ENCODE results near the gene EXOC4.

Gene EXOC4

GRCh38 chr7:133477791-133478190 lies 224.9 kb downstream of the EXOC4 start:
- peaks cover 36% of the 10 kb centered on the region for H3K36me3 Mint-ChIP-seq (ENCODE audit: low read depth)

GRCh38 chr7:133478591-133479135 lies 225.8 kb downstream of the EXOC4 start:
- Mint-ChIP-seq H3K27ac (no peak overlapping the region), H3K4me1 (ENCODE audit: low read depth) (peaks cover 32% of the 10 kb centered on the region), H3K27me3 (no peaks in the 10 kb centered on the region), H3K4me3 (no peak overlapping the region), H3K36me3 (ENCODE audit: low read depth) (peaks cover 34% of the 10 kb centered on the region), H3K9me3 (peaks cover 2% of the 10 kb centered on the region)
- no peak for DNase-seq

More at GRCh38 chr7:133477791-133478190, 224.9 kb downstream of the EXOC4 start:
- Mint-ChIP-seq H3K27ac (no peak overlapping the region), H3K27me3 (no peaks in the 10 kb centered on the region), H3K9me3 (peaks cover 4% of the 10 kb centered on the region), H3K4me1 (ENCODE audit: low read depth) (peaks cover 25% of the 10 kb centered on the region), H3K4me3 (no peak overlapping the region)
- no peak for DNase-seq

GRCh38 chr7:133479456-133480065 lies 226.7 kb downstream of the EXOC4 start:
- Mint-ChIP-seq H3K27me3 (no peaks in the 10 kb centered on the region), H3K27ac (no peak overlapping the region), H3K36me3 (ENCODE audit: low read depth) (peaks cover 40% of the 10 kb centered on the region), H3K4me1 (ENCODE audit: low read depth) (peaks cover 40% of the 10 kb centered on the region), H3K4me3 (no peak overlapping the region), H3K9me3 (no peaks in the 10 kb centered on the region)
- DNase-seq = no peak

GRCh38 chr7:133480868-133481267 lies 228.0 kb downstream of the EXOC4 start:
- Mint-ChIP-seq H3K27me3 (no peaks in the 10 kb centered on the region), H3K36me3 (ENCODE audit: low read depth) (peaks cover 41% of the 10 kb centered on the region), H3K4me1 (ENCODE audit: low read depth) (peaks cover 43% of the 10 kb centered on the region), H3K9me3 (no peaks in the 10 kb centered on the region), H3K27ac (no peak overlapping the region), H3K4me3 (no peak overlapping the region)
- no peak for DNase-seq

GRCh38 chr7:133481676-133482075 lies 228.8 kb downstream of the EXOC4 start:
- Mint-ChIP-seq H3K27me3 (no peaks in the 10 kb centered on the region), H3K36me3 (ENCODE audit: low read depth) (peaks cover 37% of the 10 kb centered on the region), H3K9me3 (no peaks in the 10 kb centered on the region), H3K27ac (peak overlapping the region; percentile 31), H3K4me3 (no peak overlapping the region), H3K4me1 (ENCODE audit: low read depth) (peaks cover 43% of the 10 kb centered on the region)
- no peak for DNase-seq

- Mint-ChIP-seq H3K4me1 (ENCODE audit: low read depth) (peaks cover 43% of the 10 kb centered on the region), H3K27ac (peak overlapping the region; percentile 0), H3K4me3 (no peak overlapping the region)
Observed at GRCh38 chr7:133482599-133482998, 229.7 kb downstream of the EXOC4 start.

GRCh38 chr7:133484086-133484485 lies 231.2 kb downstream of the EXOC4 start:
- H3K27me3 Mint-ChIP-seq = no peaks in the 10 kb centered on the region
- peak overlapping the region; percentile 79 for H3K27ac Mint-ChIP-seq
- peaks cover 37% of the 10 kb centered on the region for H3K36me3 Mint-ChIP-seq (ENCODE audit: low read depth)
- peak overlapping the region; percentile 53 for H3K4me3 Mint-ChIP-seq
- H3K9me3 Mint-ChIP-seq = no peaks in the 10 kb centered on the region
- peaks cover 40% of the 10 kb centered on the region for H3K4me1 Mint-ChIP-seq (ENCODE audit: low read depth)
- DNase-seq = no peak

More at GRCh38 chr7:133482599-133482998, 229.7 kb downstream of the EXOC4 start:
- H3K36me3 Mint-ChIP-seq (ENCODE audit: low read depth) = peaks cover 33% of the 10 kb centered on the region
- H3K27me3 Mint-ChIP-seq = no peaks in the 10 kb centered on the region
- no peak for DNase-seq
- H3K9me3 Mint-ChIP-seq = no peaks in the 10 kb centered on the region

- DNase-seq = no peak
- peak overlapping the region; percentile 23 for H3K27ac Mint-ChIP-seq
- no peak overlapping the region for H3K4me3 Mint-ChIP-seq
- H3K36me3 Mint-ChIP-seq (ENCODE audit: low read depth) = peaks cover 38% of the 10 kb centered on the region
- no peaks in the 10 kb centered on the region for H3K27me3 Mint-ChIP-seq
- H3K9me3 Mint-ChIP-seq = no peaks in the 10 kb centered on the region
- H3K4me1 Mint-ChIP-seq (ENCODE audit: low read depth) = peaks cover 29% of the 10 kb centered on the region
Observed at GRCh38 chr7:133489906-133490305, 237.0 kb downstream of the EXOC4 start.

- Mint-ChIP-seq H3K27ac (peak overlapping the region; percentile 76), H3K9me3 (no peaks in the 10 kb centered on the region), H3K4me3 (no peak overlapping the region)
Observed at GRCh38 chr7:133491201-133491691, 238.4 kb downstream of the EXOC4 start.

GRCh38 chr7:133491846-133492652 lies 239.2 kb downstream of the EXOC4 start:
- H3K4me1 Mint-ChIP-seq (ENCODE audit: low read depth) = peaks cover 27% of the 10 kb centered on the region
- H3K9me3 Mint-ChIP-seq = no peaks in the 10 kb centered on the region
- H3K4me3 Mint-ChIP-seq = no peak overlapping the region
- peaks cover 42% of the 10 kb centered on the region for H3K36me3 Mint-ChIP-seq (ENCODE audit: low read depth)
- H3K27ac Mint-ChIP-seq = peak overlapping the region; percentile 76
- no peak for DNase-seq
- no peaks in the 10 kb centered on the region for H3K27me3 Mint-ChIP-seq

More at GRCh38 chr7:133491201-133491691, 238.4 kb downstream of the EXOC4 start:
- H3K4me1 Mint-ChIP-seq (ENCODE audit: low read depth) = peaks cover 27% of the 10 kb centered on the region
- no peaks in the 10 kb centered on the region for H3K27me3 Mint-ChIP-seq
- H3K36me3 Mint-ChIP-seq (ENCODE audit: low read depth) = peaks cover 36% of the 10 kb centered on the region
- no peak for DNase-seq

GRCh38 chr7:133497061-133497460 lies 244.2 kb downstream of the EXOC4 start:
- Mint-ChIP-seq H3K4me1 (ENCODE audit: low read depth) (peaks cover 7% of the 10 kb centered on the region), H3K27me3 (no peaks in the 10 kb centered on the region), H3K27ac (no peak overlapping the region), H3K36me3 (ENCODE audit: low read depth) (peaks cover 35% of the 10 kb centered on the region), H3K4me3 (no peak overlapping the region), H3K9me3 (no peaks in the 10 kb centered on the region)
- no peak for DNase-seq

GRCh38 chr7:133501771-133502170 lies 248.9 kb downstream of the EXOC4 start:
- Mint-ChIP-seq H3K27me3 (no peaks in the 10 kb centered on the region), H3K9me3 (no peaks in the 10 kb centered on the region), H3K36me3 (ENCODE audit: low read depth) (peaks cover 18% of the 10 kb centered on the region), H3K27ac (no peak overlapping the region), H3K4me3 (no peak overlapping the region), H3K4me1 (ENCODE audit: low read depth) (no peaks in the 10 kb centered on the region)
- no peak for DNase-seq

GRCh38 chr7:133502498-133502897 lies 249.6 kb downstream of the EXOC4 start:
- no peak overlapping the region for H3K27ac Mint-ChIP-seq

GRCh38 chr7:133502972-133503371 lies 250.1 kb downstream of the EXOC4 start:
- peaks cover 14% of the 10 kb centered on the region for H3K36me3 Mint-ChIP-seq (ENCODE audit: low read depth)
- no peak overlapping the region for H3K27ac Mint-ChIP-seq
- no peaks in the 10 kb centered on the region for H3K4me1 Mint-ChIP-seq (ENCODE audit: low read depth)
- H3K4me3 Mint-ChIP-seq = no peak overlapping the region
- DNase-seq = no peak
- no peaks in the 10 kb centered on the region for H3K27me3 Mint-ChIP-seq
- no peaks in the 10 kb centered on the region for H3K9me3 Mint-ChIP-seq

More at GRCh38 chr7:133502498-133502897, 249.6 kb downstream of the EXOC4 start:
- Mint-ChIP-seq H3K9me3 (no peaks in the 10 kb centered on the region), H3K36me3 (ENCODE audit: low read depth) (peaks cover 16% of the 10 kb centered on the region), H3K4me3 (no peak overlapping the region), H3K27me3 (no peaks in the 10 kb centered on the region), H3K4me1 (ENCODE audit: low read depth) (no peaks in the 10 kb centered on the region)
- DNase-seq = no peak

GRCh38 chr7:133504825-133505224 lies 251.9 kb downstream of the EXOC4 start:
- Mint-ChIP-seq H3K4me3 (no peak overlapping the region), H3K27ac (no peak overlapping the region), H3K4me1 (ENCODE audit: low read depth) (no peaks in the 10 kb centered on the region)

More at GRCh38 chr7:133504825-133505224, 251.9 kb downstream of the EXOC4 start:
- no peak for DNase-seq
- peaks cover 3% of the 10 kb centered on the region for H3K9me3 Mint-ChIP-seq
- peaks cover 16% of the 10 kb centered on the region for H3K36me3 Mint-ChIP-seq (ENCODE audit: low read depth)
- no peaks in the 10 kb centered on the region for H3K27me3 Mint-ChIP-seq

All from activated T-cell treated with anti-CD3 and anti-CD28 coated beads, Interleukin-2, amount 50 U/mL, for 24 hours (primary cell).